Measurements from ENCODE around the gene POLR3A. TPM values are rescaled to one million over a fixed set of nuclear protein-coding genes. Genes with fewer than 3 reads are reported as not detected.

Gene POLR3A
- total and polyA plus RNA-seq, 2 experiments from 2014 or later: 16.8 to 19.5 TPM

DNA sequence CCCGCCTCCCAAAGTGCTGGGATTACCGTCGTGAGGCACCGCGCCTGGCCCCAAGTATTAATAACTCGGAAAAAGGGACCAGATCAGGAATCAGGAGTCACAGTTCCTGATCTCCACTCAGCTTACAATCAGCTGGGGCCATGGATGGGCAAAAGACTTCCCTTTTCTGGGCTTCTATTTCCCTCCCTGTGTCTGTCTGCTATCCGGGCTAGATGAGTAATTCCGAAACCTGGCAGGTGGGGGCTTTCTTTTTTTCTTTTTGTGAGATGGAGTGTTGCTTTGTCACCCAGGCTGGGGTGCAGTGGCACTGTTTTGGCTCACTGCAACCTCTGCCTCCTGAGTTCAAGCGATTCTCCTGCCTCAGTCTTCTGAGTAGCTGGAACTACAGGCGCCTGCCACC, 15.9 kb upstream of the POLR3A start:
- no peak overlapping the region for H3K4me3 ChIP-seq
- TF ChIP-seq, protein P1, sequence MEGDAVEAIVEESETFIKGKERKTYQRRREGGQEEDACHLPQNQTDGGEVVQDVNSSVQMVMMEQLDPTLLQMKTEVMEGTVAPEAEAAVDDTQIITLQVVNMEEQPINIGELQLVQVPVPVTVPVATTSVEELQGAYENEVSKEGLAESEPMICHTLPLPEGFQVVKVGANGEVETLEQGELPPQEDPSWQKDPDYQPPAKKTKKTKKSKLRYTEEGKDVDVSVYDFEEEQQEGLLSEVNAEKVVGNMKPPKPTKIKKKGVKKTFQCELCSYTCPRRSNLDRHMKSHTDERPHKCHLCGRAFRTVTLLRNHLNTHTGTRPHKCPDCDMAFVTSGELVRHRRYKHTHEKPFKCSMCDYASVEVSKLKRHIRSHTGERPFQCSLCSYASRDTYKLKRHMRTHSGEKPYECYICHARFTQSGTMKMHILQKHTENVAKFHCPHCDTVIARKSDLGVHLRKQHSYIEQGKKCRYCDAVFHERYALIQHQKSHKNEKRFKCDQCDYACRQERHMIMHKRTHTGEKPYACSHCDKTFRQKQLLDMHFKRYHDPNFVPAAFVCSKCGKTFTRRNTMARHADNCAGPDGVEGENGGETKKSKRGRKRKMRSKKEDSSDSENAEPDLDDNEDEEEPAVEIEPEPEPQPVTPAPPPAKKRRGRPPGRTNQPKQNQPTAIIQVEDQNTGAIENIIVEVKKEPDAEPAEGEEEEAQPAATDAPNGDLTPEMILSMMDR (IDR thresholded peaks at IDR 0.05; ENCODE audit: low read depth, low read length): no peak
- no peaks in the 10 kb centered on the region for H3K27me3 ChIP-seq
- H3K27ac ChIP-seq: no peak overlapping the region
- H3K4me1 ChIP-seq (ENCODE audit: low read depth): peaks cover 28% of the 10 kb centered on the region
- peaks cover 9% of the 10 kb centered on the region for H3K36me3 ChIP-seq
- H3K9me3 ChIP-seq (ENCODE audit: low read depth): no peaks in the 10 kb centered on the region
- DNase-seq (ENCODE audit: low read depth in 1 of 2, low spot score in 1 of 2): no peak

DNA sequence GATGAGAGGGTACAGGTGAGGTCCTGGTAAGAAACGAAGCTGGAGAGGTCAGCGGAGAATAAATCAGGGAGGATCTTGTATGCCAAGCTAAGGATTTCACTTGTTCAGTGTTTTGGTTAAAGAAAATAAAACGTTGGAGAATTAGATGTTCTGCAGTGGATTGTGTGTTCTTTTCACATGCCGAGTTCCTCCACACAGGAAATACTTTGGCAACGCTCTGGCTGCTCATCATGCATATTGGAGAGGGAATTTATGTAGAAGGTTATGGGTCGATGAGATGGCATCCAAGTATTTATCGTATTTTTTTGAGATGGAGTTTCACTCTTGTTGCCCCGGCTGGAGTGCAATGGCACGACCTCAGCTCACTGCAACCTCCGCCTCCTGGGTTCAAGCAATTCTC, 15.4 kb upstream of the POLR3A start:
- Histone ChIP-seq H3K9me3 (ENCODE audit: low read depth) (no peaks in the 10 kb centered on the region), H3K27ac (no peak overlapping the region), H3K4me1 (ENCODE audit: low read depth) (peaks cover 28% of the 10 kb centered on the region), H3K4me3 (no peak overlapping the region), H3K27me3 (no peaks in the 10 kb centered on the region), H3K36me3 (peaks cover 14% of the 10 kb centered on the region)
- TF ChIP-seq, protein P1 (IDR thresholded peaks at IDR 0.05; ENCODE audit: low read depth, low read length): no peak
- DNase-seq (ENCODE audit: low read depth in 1 of 2, low spot score in 1 of 2): peak in 1 of 2 donors; percentile 44

DNA sequence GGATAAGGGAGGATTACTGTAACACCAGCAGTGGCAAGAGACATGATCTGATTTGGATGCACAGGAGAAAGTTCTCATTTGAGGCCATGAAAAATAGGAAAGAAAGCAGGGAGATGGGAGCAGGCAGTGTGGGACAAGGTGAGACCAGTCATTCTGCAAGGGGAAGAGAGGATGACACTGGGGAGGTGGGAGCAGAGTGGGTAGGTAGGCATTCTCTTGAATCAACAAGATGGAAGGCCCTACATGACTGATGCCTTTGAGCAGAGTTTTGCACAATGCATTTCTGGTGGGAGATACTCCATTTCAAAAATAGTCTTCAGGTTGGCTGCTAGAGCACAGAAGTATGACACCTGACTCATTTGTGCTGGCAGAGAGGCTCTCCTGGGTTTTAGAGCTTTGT, 14.9 kb upstream of the POLR3A start:
- H3K27me3 ChIP-seq: no peaks in the 10 kb centered on the region
- no peak for DNase-seq (ENCODE audit: low read depth in 1 of 2, low spot score in 1 of 2)
- H3K9me3 ChIP-seq (ENCODE audit: low read depth): no peaks in the 10 kb centered on the region
- H3K36me3 ChIP-seq: peaks cover 20% of the 10 kb centered on the region
- H3K4me1 ChIP-seq (ENCODE audit: low read depth): peaks cover 28% of the 10 kb centered on the region
- H3K27ac ChIP-seq: peak overlapping the region; percentile 50
- H3K4me3 ChIP-seq: no peak overlapping the region
- TF ChIP-seq, protein P1 (IDR thresholded peaks at IDR 0.05; ENCODE audit: low read depth, low read length): no peak

DNA sequence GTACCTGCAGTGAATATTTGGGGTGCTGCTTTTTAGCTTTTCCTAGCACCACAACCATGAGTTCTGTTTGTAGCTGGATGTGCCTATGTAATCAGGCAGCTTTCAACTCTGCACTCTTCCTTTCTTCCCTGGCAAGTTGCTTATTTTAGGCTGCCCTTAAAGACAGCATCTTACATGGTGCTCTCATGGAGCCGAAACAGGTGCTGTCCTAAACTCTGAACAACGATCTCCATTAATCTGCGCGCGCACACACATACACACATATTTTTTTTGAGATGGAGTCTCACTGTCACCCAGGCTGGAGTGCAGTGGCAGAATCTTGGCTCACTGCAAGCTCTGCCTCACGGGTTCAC, 13.4 kb upstream of the POLR3A start:
- Histone ChIP-seq H3K4me3 (no peak overlapping the region), H3K9me3 (ENCODE audit: low read depth) (no peaks in the 10 kb centered on the region), H3K27me3 (no peaks in the 10 kb centered on the region), H3K36me3 (peaks cover 30% of the 10 kb centered on the region), H3K4me1 (ENCODE audit: low read depth) (peaks cover 22% of the 10 kb centered on the region), H3K27ac (peak overlapping the region; percentile 81)
- no peak for DNase-seq (ENCODE audit: low read depth in 1 of 2, low spot score in 1 of 2)
- TF ChIP-seq, protein P1 (IDR thresholded peaks at IDR 0.05; ENCODE audit: low read depth, low read length): no peak

DNA sequence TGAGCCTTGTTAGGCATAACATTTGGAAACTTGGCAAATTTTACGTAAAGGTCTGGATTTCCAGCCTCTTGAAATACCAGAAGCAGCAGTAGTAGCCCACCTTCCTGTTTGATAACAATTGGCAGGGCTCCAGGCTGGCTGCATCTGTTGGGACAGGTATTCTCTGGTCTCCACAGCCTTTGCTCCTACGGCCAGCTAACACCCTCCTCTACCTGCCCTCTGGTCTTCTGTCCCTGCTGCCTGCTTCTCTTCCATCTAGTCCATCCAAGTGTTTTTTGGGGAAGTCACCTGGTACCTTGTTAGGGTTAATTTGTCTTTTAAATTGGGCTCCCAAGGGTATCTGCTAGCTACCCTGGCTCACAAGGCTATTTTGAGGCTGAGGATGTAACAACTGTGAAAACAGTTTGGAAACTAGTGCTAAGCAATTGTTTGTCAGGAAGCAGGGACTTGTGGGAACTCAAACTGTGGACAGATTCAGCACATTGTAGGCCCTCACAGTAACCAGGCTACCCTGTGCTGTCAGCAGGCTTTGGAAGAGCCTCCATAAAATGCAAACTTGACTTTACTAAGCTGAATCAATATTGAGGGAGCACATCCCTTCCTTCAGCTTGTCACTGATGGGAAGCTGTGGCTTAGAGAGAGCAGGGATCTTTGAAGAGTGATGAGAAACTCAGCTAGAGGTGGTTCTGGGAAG, 12.9 kb upstream of the POLR3A start:
- TF ChIP-seq, protein P1 (IDR thresholded peaks at IDR 0.05; ENCODE audit: low read depth, low read length): no peak
- H3K36me3 ChIP-seq: peaks cover 34% of the 10 kb centered on the region
- H3K27ac ChIP-seq: peak overlapping the region; percentile 81
- no peaks in the 10 kb centered on the region for H3K9me3 ChIP-seq (ENCODE audit: low read depth)
- peaks cover 18% of the 10 kb centered on the region for H3K4me1 ChIP-seq (ENCODE audit: low read depth)
- no peaks in the 10 kb centered on the region for H3K27me3 ChIP-seq
- DNase-seq (ENCODE audit: low read depth in 1 of 2, low spot score in 1 of 2): no peak
- no peak overlapping the region for H3K4me3 ChIP-seq

Measured in cardiac muscle cell (in vitro differentiated cells and primary cell).